K562 (cell line): ENCODE results near the gene IGF1R. TPM values are rescaled to one million over a fixed set of nuclear protein-coding genes. Genes with fewer than 3 reads are reported as not detected.
A peak's percentile ranks its signal among the peaks of the same experiment; 100 is the strongest.

Experiments used
- ATAC-seq: fragments of 200-7000 bp; cut with Tn5 transposase; 3 replicates; pipeline ENCODE4 v1.9.1; 2020; ENCODE audit warnings: moderate library complexity
- BruUV-seq: library from RNA; stranded (reverse); fragments of 400-500 nt; replicated peaks from 2 replicates; lab custom pipeline; 2021; lab: Mats Ljungman, UMichigan
- CTCF ChIA-PET: fragments of 300-600 bp; formaldehyde crosslinking; extraction: SDS; loops from one replicate; lab custom pipeline; 2021; ENCODE audit warnings: low intra/inter-chr PET ratio; lab: Yijun Ruan, JAX
- POLR2A ChIA-PET: fragments of 300-600, 350-650 bp; sonication (Branson Sonifier 250); formaldehyde crosslinking; extraction: SDS; loops from one replicate; lab custom pipeline; 2021; ENCODE audit warnings: antibody characterized with exemption, inconsistent platforms; lab: Yijun Ruan, JAX
- DNase-seq, 4 experiments: peaks; one replicate each; pipeline versions ENCODE4 v3.0.0 to v3.0.0-alpha.2; 2011 to 2018; ENCODE audit warnings: low spot score in 3 of 4, mixed read lengths in 3 of 4; ENCODE audit errors: extremely low read depth in 1 of 4
- FAIRE-seq: peaks from 2 replicates; lab custom pipeline; 2011; peaks lifted over from hg19 to GRCh38; lab: Jason Lieb, UNC
- H2AFZ ChIP-seq: 2 replicates; pipeline ENCODE4 v1.6.0; 2011; ENCODE audit warnings: low read depth, low read length, control low read depth, inconsistent platforms
- H3K27ac ChIP-seq: fragments of 200-600 bp; 3 replicates; pipeline ENCODE4 v1.8.0; 2011; ENCODE audit warnings: low read depth, mild to moderate bottlenecking, control low read depth, inconsistent platforms, low read length, moderate library complexity, mixed read lengths; ENCODE audit errors: extremely low read depth
- H3K27me3 ChIP-seq, 2 experiments: fragments of 300-600 bp in 1 of 2; 2 replicates in 1 of 2; 3 replicates in 1 of 2; pipeline versions ENCODE4 v1.6.0 to v1.8.0; 2011; ENCODE audit warnings: inconsistent platforms in 2 of 2, low read length in 2 of 2, mild to moderate bottlenecking in 1 of 2, mixed read lengths in 1 of 2, moderate library complexity in 1 of 2; ENCODE audit not compliant: control insufficient read depth in 2 of 2, insufficient read depth in 2 of 2
- H3K36me3 ChIP-seq: fragments of 300-600 bp; 3 replicates; pipeline ENCODE4 v1.8.0; 2011; ENCODE audit warnings: mild to moderate bottlenecking, low read length, inconsistent platforms; ENCODE audit not compliant: control insufficient read depth, insufficient read depth
- H3K4me1 ChIP-seq, 2 experiments: fragments of 200-600 bp in 1 of 2; replicated peaks in 1 of 2; 2 replicates in 1 of 2; 3 replicates in 1 of 2; pipeline versions ENCODE4 v1.5.1 to v1.8.0; 2011; ENCODE audit warnings: inconsistent platforms in 2 of 2, low read length in 2 of 2, mild to moderate bottlenecking in 1 of 2, mixed read lengths in 1 of 2, moderate library complexity in 1 of 2; ENCODE audit not compliant: control insufficient read depth in 2 of 2, insufficient read depth in 2 of 2
- H3K4me2 ChIP-seq: 2 replicates; pipeline ENCODE4 v1.6.1; 2011; ENCODE audit warnings: low read length, control low read depth, inconsistent platforms, mixed read lengths; ENCODE audit not compliant: insufficient read depth
- H3K4me3 ChIP-seq: fragments of 200-600 bp; sonication (generic), shearing (Covaris generic); 2 replicates; pipeline ENCODE4 v1.5.1; 2016; ENCODE audit warnings: control low read depth, inconsistent platforms
- H3K79me2 ChIP-seq: fragments of 200-600 bp; 3 replicates; pipeline ENCODE4 v1.8.0; 2011; ENCODE audit warnings: low read length, inconsistent platforms; ENCODE audit not compliant: control insufficient read depth, insufficient read depth
- H3K9ac ChIP-seq, 2 experiments: 2 replicates each; pipeline versions ENCODE4 v1.6.0 to v1.6.1; 2011; ENCODE audit warnings: low read depth in 2 of 2, low read length in 2 of 2, control low read depth in 1 of 2, inconsistent platforms in 1 of 2, mild to moderate bottlenecking in 1 of 2, mixed read lengths in 1 of 2; ENCODE audit not compliant: insufficient read depth in 1 of 2
- H3K9me1 ChIP-seq: one replicate; pipeline ENCODE4 v1.6.0; 2011; ENCODE audit warnings: inconsistent platforms, mild to moderate bottlenecking, low read length, moderate library complexity; ENCODE audit not compliant: control insufficient read depth, insufficient read depth
- H3K9me3 ChIP-seq: replicated peaks from 2 replicates; pipeline ENCODE4 v1.5.1; 2011; ENCODE audit warnings: low read depth, low read length, inconsistent platforms; ENCODE audit not compliant: control insufficient read depth, insufficient read depth
- H4K20me1 ChIP-seq: replicated peaks from 2 replicates; pipeline ENCODE4 v1.6.1; 2011; ENCODE audit warnings: low read length, inconsistent platforms, mixed read lengths; ENCODE audit not compliant: control insufficient read depth, insufficient read depth
- HNRNPK ChIP-seq: fragments of 200-400 bp; formaldehyde crosslinking; IDR thresholded peaks from one replicate; pipeline ENCODE4 v1.6.1; 2018; ENCODE audit warnings: mild to moderate bottlenecking, low read depth, low read length; ENCODE audit not compliant: poor library complexity, severe bottlenecking
- TFAM ChIP-seq: fragments of 250-450 bp; sonication (Bioruptor Pico); conservative IDR thresholded peaks from 2 replicates; pipeline ENCODE4 v1.5.0; 2021; ENCODE audit warnings: mild to moderate bottlenecking, moderate library complexity
- ZNF263 ChIP-seq: sonication (generic); formaldehyde crosslinking; IDR thresholded peaks from 2 replicates; pipeline ENCODE4 v1.8.0; 2022; ENCODE audit warnings: mild to moderate bottlenecking, missing genetic modification reagents, borderline replicate concordance
- WGBS: fragments of 100-300 bp; shearing (Covaris generic); methylation state at CpG from one replicate; pipeline ENCODE4 v1.1.6; 2016; ENCODE audit warnings: low coverage, mixed read lengths; ENCODE audit not compliant: insufficient coverage; ENCODE audit errors: missing lambda C conversion rate; 5-methylcytosine and 5-hydroxymethylcytosine counted together
- in situ Hi-C: fragments of 300-500 bp; cut with MboI; formaldehyde crosslinking; loops from 4 replicates; pipeline ENCODE4 v1.15.0; 2018; ENCODE audit warnings: inconsistent platforms, mixed read lengths
- intact Hi-C: fragments of 100-400 bp; cut with micrococcal nuclease; formaldehyde crosslinking; loops from 2 replicates; pipeline ENCODE4 v1.14.2; 2022
- polyA plus RNA-seq, 8 experiments: library from polyadenylated mRNA; depleted of rRNA in 4 of 8; stranded (reverse) in 5 of 8; unstranded in 3 of 8; fragments of >200 nt; fragmentation: Nextera tagmentation in 2 of 8; fragmentation: Illumina TruSeq in 1 of 8; extraction: Ambion mirVana in 2 of 8; extraction: Trizol in 1 of 8; gene quantifications; 2 replicates each; pipeline versions ENCODE4 v1.2.1 to v1.2.3, GENCODE V29; 2011 to 2014; ENCODE audit warnings: inconsistent platforms in 1 of 8, missing spikeins in 1 of 8
- total RNA-seq, 7 experiments: library from RNA; depleted of rRNA in 6 of 7; stranded (reverse); fragments of >200 nt in 6 of 7; fragmentation: Illumina TruSeq in 2 of 7; extraction: Trizol in 2 of 7; gene quantifications; 2 replicates each; pipeline versions ENCODE4 v1.2.1 to v1.2.3, GENCODE V29; 2011 to 2021; ENCODE audit warnings: low replicate concordance in 1 of 7

IGF1R gene
- total and polyA plus RNA-seq, 9 of the 15 experiments (the other 6 are each of a cell fraction or from before 2014, with no cell fraction given) = 0.35 to 8.0 (median 1.6) TPM

GRCh38 chr15:98845138-98845884 lies 197.0 kb downstream of the IGF1R start:
- 5% methylated on average over 5 of the region's 6 CpGs for WGBS
- Histone ChIP-seq H2AFZ (no peak overlapping the region), H3K4me3 (no peak overlapping the region), H3K9me3 (no peaks in the 10 kb centered on the region), H3K9me1 (no peaks in the 10 kb centered on the region), H3K4me2 (no peak overlapping the region), H3K79me2 (no peaks in the 10 kb centered on the region), H4K20me1 (no peaks in the 10 kb centered on the region; the same call in 1 of the 2 replicates), H3K27ac (no peak overlapping the region), H3K4me1 (no peaks in the 10 kb centered on the region), H3K36me3 (no peaks in the 10 kb centered on the region), H3K27me3 (peaks cover 0 to 4% of the 10 kb centered on the region in 2 experiments; a peak in 3 of 5 replicates), H3K9ac (no peak overlapping the region)
- CTCF ChIA-PET = no interaction called here
- FAIRE-seq (no peak), ATAC-seq (no peak), DNase-seq (no peak)
- POLR2A ChIA-PET = interaction anchor here (1.2 to 1.4 kb wide), 2 partner anchors 11 kb away, joined by 3 read pairs; no protein-coding TSS in a partner anchor
- BruUV-seq = no TSS peak
- in situ Hi-C loops = no loop called here
- intact Hi-C loops = no loop called here
- TF ChIP-seq HNRNPK (peak; percentile 30), TFAM (CRISPR knock-in tag) (no peak), ZNF263 (CRISPR knock-in tag) (peak; percentile 60; the same call in 1 of the 2 replicates)
